GM18873 (cell line): ENCODE measurements around the gene ZNF586.
"Not testable (repeated sequence)": the region's sequence is repeated elsewhere in the genome, so short reads cannot be mapped to it uniquely, and the experiment has no call there.

ENCODE experiments used
- ATAC-seq: cut with Tn5 transposase; IDR thresholded peaks from one replicate; pipeline ENCODE4 v1.9.1; 2021; ENCODE audit warnings: mild to moderate bottlenecking, moderate library complexity, moderate number of reproducible peaks; ENCODE audit not compliant: unreplicated experiment, low FRiP score

Gene ZNF586

DNA sequence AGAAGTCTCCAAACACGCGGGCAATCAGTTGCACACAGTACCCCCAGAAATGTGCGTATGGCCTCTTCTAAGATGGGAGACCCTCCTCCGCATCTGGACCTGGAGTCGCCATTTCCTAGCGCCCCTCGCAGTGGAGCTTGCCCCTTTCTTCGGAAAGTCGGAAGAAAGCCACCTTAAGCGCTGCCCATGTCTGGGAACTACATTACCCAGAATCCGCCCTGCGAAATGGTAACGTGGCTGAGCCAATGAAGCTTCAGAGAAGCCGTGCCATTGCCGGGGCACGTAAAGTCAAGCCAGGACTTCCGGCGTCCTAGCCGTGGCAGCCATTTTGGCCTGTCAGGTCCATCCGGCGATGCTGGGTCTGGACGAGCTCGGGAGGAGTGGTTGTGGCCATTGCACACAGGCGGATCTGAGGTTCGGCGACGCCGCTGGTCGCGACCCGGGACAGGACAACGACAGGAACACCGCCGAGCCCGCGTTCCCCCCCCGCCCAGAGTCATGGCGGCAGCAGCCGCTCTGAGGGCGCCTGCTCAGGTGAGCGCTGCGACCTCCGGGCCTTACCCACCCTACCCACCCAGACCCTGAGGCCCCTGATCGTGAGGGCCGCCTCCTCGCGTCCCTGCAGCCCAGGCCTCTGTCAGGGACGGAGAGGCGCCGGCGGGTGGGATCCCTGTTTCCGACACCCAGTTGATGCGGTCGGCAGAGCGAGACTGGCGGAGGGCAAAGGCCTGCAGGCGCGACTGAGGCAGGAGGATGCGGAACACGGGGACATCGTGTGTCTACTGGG is at the start of gene ZNF586:
TSS of gene ZNF586 (plus strand) at position 332 of the 787 bp plus-strand sequence. CDS start at position 499, 167 bp downstream.
- ATAC-seq = peak; percentile 99

DNA sequence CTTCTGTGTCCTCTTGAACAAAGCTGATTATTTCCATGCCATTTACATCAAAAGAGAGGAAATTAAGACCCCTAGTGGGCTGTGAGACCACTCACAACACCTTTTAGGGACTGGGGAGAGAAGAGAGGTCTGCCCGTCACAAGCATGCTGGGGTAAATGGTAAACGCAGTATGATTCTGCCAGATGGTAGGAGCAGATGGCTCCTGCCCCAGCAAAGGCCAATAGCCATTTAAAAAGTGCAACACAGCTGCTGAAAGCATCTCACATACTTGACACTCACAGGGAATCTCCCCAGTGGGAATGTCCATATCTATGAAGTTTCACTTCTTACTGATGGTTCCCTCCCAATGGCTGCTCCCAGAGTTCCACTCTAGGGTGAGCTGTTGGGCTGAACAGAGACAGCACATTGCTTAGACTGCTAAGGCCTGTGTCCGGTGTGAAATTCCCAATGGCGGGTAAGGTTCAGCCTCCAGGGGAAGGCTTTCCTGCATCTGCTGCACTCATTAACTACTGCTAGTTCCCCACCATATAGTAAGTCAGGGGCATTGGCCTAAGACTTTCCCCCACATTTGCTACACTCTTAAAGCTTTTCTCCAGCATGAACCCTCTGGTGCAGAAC is 49.5 kb upstream of the ZNF586 start:
- ATAC-seq = no peak

DNA sequence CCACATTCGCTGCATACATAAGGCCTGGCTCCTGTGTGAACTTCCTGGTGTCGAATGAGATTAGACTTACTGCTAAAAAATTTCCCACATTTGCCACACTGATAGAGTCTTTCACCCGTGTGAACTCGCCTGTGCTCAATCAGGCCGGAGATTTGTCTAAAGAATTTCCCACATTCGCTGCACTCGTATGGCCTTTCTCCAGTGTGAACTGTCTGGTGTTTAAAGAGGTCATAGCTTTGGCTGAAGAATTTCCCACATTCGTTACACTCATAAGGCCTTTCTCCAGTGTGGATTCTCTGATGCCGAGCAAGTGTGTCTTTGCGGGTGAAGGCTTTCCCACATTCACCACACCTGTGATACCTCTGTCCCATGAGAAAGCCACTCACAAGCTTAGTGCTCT is 48.6 kb upstream of the ZNF586 start:
- no peak for ATAC-seq

DNA sequence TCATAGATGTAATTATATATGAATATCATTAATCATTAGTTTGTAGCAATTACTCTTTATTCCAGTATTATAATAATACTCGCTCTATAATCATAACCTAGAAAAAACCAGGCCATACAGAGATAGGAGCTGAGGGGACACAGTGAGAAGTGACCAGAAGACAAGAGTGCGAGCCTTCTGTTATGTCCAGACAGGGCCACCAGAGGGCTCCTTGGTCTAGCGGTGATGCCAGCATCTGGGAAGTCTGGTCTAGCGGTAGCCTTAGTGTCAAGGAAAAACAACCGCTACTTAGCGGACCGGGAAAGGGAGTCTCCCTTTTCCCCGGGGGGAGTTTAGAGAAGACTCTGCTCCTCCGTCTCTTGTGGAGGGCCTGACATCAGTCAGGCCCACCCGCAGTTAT is 31.2 kb upstream of the ZNF586 start:
- not testable (repeated sequence) for ATAC-seq

DNA sequence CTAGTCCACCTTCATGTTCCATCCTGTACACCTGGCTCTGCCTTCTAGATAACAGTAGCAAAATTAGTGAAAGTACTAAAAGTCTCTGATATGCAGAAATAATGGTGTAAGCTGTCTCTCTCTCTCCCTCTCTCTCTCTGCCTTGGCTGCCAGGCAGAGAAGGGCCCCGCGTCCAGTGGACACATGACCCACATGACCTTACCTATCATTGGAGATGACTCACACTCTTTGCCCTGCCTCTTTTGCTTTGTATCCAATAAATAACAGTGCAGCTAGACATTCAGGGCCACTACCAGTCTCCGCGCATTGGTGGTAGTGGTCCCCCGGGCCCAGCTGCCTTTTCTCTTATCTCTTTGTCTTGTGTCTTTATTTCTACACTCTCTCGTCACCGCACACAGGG is 30.7 kb upstream of the ZNF586 start:
- ATAC-seq = not testable (repeated sequence)

DNA sequence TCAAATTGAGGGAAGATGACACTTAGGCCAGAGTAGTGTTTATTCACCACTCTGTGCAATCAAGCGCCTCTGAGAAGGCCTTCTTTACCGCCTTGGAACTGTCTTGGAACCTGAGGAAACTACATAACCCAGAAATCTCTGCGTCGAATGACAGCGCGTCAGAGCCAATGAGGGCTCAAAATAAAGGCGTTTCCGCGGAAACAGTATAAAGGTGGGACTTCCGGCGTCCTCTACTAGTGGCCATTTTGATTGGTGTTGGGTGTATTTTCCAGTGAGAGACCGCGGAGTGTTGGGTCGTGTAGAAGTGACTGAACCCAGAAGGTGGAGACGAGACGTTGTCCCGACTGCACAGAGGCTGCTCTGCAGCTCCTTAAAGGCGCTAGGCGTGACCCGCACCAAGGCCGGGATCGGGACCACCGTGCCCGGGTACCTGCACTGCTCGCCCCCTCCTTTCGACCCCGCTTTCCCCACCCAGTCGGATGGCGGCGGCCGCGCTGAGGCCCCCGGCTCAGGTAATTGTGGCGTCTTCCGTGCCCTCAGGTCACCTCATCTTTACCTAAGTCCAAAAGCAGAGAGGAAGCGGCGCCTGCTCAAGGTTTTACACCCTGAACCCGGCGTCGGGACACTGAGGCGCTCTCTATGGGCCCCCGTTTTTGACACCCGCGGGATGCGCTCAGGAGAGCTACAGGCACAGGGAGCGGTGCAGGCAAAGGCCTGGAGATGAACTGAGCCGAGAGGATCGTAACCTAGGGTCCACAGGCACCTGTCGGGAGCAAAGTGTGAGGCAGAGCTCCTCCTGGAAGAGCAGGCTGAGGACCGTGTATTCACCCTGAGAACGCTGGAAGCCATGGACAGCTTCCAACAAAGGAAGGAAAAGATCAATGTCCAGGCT is 22.6 kb upstream of the ZNF586 start, which contains the start of gene ZNF776:
TSS of gene ZNF776 (plus strand) at position 236 of the 892 bp plus-strand sequence. CDS start at position 480, 244 bp downstream.
- peak; percentile 94 for ATAC-seq

DNA sequence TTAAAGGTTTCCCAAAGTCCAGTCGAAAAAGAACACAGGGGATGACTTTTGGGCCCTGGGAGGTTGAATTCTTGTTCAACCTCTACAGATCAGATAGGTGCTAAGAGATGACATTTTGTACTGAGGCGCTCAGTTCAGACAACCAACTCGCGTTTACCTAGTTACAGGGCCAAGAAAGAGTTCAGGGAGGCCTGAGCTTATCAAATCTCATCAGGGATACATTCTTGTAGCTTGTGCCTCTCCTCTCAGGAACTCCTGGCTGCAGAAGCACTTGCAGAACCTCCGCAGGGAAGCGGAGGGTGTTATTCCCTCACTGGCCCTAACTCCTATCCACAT is 22.0 kb upstream of the ZNF586 start:
- no peak for ATAC-seq

DNA sequence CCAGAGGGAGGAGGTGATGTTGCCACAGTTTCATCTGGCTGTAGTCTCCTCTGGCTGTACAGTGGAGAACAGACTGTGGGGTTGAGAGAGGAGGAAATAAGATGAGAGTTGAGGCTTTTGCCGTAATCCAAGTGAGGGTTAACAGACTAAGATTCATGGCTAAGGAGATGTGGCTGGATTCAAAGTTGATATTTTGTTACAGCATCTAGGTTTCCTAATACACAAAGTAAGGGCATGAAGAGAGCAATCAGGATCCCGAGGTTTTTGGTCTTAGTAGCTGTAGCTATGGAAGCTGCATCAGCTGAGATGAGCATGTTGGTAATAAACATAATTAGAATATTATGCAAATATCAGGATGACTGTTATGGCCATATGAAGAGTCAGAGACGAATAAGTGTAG is 21.4 kb upstream of the ZNF586 start:
- no peak for ATAC-seq

DNA sequence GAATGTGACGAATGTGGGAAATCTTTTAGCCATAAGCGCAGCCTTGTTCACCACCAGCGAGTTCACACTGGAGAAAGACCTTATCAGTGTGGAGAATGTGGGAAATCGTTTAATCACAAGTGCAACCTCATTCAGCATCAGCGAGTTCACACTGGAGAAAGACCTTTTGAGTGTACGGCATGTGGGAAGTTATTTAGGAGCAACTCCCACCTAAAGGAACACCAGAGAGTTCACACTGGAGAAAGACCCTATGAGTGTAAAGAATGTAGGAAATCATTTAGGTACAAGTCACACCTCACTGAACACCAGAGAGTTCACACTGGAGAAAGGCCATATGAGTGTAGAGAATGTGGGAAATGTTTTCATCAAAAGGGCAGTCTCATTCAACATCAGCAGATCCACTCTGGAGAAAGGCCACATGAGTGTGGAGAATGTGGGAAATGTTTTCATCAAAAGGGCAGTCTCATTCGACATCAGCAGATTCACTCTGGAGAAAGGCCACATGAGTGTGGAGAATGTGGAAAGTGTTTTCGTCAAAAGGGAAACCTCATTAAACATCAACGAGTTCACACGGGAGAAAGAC is 15.3 kb upstream of the ZNF586 start:
- ATAC-seq = no peak

DNA sequence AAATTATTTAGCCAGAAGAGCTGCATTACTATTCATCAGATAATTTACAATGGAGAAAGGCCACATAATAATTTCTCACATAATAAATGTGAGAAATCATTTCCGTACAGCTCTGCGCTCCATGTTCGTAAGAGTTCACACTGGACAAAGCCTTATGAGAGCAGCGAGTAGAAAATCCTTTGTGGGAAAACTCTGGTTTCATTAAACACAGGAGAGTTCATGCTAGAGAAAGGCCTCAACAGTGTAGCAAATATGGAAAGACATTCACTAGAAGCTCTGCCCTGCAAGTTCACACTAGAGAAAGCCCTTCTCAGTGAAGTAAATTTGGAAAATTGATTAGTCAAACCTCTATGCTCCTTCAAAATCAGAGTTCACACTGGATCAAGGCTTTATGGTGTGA is 14.4 kb upstream of the ZNF586 start:
- ATAC-seq = no peak

DNA sequence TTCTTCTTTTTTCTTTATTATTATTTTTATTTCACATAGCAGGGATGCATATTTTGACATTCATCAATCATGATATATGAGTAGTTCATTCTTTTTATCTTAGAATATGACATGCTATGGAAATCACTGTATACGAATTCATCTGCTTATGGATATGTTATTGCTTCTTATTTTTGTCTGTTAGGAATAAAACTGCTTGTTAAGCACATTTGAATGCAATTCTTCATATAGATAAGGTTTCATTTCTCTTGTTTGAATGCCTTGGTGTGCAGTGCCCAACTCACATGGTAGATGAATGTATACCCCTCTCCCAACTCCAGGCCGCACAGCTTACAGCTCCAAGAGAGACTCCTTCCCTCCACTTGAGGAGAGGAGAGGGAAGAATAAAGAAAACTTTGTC is 11.5 kb upstream of the ZNF586 start:
- ATAC-seq = no peak

DNA sequence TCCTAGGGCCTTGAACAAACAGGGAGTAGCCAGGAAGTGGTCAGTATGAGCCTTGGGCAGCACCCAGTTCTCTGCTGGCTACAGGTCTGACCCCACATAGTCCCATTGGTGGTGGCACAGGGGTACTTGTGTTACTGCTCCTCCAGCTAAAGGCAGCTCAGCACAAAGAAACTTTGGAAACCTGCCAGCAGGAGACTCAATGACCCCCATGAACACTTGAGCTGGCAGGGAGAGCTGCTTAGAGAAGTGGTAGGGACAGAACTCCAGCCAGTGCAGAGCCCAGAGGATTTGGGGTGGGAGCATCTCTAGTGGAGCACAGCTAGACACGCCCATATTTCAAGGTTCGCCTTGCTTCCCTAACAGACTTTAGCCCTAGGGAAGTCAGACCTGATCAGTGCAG is 10.4 kb upstream of the ZNF586 start:
- no peak for ATAC-seq

DNA sequence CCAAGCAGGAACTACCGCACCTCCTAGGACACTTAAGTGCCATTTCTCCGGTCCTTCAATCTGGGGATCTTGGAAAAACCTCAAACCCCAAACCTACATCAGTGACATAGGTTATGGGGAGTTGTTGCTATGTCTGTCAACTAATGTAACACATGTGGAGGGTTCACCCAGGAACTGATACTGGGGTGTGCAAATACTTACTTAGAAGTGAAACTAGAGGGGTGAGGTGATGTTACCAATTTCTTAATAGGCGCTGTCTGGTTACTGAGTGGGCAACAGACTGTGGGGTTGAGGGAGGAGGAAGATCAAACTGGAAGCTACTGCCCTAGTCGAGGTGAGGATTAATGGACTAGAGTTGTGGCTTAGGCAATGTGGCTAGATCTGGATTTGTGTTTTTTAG is 1.9 kb downstream of the ZNF586 start:
- ATAC-seq = no peak

DNA sequence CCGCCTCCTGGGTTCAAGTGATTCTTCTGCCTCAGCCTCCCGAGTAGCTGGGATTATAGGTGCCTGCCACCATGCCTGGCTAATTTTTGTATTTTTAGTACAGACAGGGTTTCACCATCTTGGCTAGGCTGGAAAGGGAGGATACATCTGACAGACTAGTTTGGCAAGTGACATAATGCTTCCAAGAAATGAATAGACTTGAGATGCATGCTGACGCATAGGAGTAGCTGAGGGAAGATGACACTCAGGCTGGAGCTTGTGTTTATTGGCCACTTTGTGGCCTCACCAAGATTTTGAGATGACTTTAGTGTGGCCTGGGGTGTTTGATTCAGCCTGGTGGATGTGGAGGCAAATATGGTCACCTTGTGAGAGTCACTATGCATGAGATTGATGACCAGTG is 4.0 kb downstream of the ZNF586 start:
- ATAC-seq = no peak

DNA sequence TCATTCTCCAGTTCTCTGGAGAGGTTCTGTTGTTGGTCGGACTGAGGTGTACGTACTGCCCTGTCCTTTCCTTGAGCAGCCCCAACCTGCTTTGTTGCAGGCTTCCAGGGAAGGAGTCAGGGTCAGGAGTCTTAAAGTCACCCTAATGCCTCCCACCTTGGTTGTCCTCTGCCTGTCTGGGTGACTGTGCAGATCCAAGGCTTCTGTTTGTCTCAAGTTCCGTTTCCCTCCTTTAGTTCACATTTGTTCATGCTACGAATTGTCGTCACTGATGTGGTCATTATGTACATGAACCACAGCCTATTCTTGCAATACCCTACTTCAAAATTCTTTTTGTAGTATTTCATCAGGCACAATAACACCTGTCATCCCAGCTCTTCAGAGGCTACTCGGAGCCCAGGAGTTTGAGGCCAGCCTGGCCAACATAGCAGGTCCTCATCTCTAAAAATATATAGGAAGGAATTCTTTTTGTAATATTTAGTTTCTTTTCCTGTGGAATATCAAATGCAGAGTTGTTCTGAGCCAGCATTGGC is 7.4 kb downstream of the ZNF586 start:
- no peak for ATAC-seq

DNA sequence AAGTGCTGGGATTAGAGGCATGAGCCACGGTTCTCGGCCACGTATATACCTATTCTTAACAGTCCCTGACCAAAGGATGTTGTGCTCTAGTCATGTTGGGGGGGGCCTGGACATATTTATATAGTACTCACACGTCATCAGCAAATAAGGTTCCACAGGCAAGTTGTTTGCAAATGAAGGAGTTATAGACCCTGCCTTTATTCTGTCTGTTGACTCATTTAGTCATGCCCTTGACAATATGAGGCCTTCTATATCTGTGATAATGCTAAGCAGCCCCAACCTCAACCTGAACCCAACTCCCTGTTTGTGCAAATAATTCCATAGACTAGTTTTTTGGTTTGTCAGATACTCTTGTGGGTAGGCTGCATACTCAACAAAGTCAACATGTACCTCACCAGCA is 8.9 kb downstream of the ZNF586 start:
- no peak for ATAC-seq

DNA sequence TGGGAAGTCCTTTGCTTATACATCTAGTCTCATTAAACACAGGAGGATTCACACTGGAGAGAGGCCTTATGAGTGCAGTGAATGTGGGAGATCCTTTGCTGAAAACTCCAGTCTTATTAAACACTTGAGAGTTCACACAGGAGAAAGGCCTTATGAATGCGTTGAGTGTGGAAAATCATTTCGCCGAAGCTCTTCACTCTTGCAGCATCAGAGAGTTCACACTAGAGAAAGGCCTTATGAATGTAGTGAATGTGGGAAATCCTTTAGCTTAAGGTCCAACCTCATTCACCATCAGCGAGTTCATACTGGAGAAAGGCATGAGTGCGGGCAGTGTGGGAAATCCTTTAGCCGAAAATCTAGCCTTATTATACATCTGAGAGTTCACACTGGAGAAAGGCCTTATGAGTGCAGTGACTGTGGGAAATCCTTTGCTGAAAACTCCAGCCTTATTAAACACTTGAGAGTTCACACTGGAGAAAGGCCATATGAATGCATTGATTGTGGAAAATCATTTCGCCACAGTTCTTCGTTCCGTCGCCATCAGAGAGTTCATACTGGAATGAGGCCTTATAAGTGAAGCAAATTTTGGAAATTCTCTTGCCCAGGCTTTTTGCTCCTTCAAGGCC is 9.9 kb downstream of the ZNF586 start:
- no peak for ATAC-seq

DNA sequence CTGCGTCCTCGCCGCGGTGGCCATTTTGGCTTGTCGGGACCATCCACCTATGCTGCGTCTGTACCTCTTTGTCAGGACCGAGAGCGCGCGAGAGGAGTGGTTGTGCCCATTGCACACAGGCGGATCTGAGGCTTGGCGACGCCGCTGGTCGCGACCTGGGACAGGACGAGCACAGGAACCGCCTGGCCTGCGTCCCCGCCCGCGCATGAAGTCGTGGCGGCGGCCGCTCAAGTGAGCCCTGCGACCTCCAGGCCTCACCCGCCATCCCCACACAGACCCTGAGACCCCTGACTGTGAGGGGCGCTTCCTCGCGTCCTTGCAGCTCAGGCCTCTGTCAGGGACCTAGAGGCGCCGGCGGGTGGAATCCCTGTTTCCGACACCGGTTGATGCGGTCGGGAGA is 16.8 kb downstream of the ZNF586 start:
- no peak for ATAC-seq

DNA sequence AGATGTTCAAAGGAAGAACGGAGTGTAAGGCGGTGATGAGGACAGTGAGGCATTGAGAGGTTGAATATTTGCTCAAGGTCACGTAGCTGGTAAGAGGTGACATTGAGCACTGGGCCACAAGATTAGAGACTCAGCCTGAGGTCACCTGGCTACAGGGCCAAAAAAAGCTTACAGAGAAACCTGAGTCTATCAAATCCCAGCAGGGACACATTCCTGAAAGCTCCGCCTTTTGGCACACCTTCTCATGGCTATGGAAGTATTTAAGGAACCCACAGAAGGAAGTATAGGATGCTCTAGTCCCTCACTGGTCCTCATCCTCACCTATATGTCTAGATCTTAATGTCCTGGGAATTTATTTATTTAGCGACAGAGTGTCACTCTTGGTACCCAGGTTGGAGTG is 17.4 kb downstream of the ZNF586 start:
- no peak for ATAC-seq

DNA sequence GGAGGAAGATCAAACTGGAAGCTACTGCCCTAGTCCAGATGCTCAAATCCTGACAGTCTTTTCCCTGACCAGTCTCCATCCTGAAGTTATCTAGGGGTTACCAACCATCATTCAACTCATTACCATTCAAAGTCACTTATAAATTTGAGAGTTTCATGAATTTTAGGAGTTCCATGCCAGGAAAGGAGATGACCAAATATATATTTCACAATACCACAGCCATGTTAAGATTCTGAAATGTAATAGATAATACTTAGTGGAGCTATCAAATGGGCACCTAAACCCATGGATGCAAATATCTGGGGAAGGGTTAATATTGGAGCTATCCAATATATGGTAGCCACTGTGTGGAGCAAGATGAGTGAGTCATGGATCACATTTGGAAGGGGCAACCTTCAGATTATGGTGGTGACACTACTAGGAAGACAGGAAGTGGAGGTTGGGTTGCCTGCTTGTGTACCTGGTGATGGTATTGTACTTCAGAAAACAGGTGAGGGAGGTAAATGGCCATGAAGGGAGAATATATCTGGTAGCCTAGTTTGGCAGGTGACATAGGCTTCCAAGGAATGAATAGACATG is 18.7 kb downstream of the ZNF586 start:
- no peak for ATAC-seq
